GM12878 (cell line): Measurements from ENCODE around the gene APBA3. TPM values are rescaled to one million over a fixed set of nuclear protein-coding genes. Genes with fewer than 3 reads are reported as not detected.

Experiments used
- ATAC-seq: fragments of 200-7000 bp; cut with Tn5 transposase; 3 replicates; pipeline ENCODE4 v1.9.1; 2020; ENCODE audit warnings: mild to moderate bottlenecking, moderate library complexity
- BruUV-seq: library from RNA; stranded (reverse); fragments of 400-500 nt; replicated peaks from 2 replicates; lab custom pipeline; 2021; lab: Mats Ljungman, UMichigan
- CTCF ChIA-PET: fragments of 300-600 bp; sonication (Branson Sonifier 250); formaldehyde crosslinking; extraction: SDS; loops from one replicate; lab custom pipeline; 2021; ENCODE audit warnings: inconsistent platforms; lab: Yijun Ruan, JAX
- POLR2A ChIA-PET: fragments of 350-600 bp; formaldehyde crosslinking; extraction: SDS; loops from one replicate; lab custom pipeline; 2021; ENCODE audit warnings: inconsistent platforms; lab: Charles Lee
- RAD21 ChIA-PET: fragments of 300-600 bp; sonication (Branson Sonifier 250); formaldehyde crosslinking; loops from one replicate; lab custom pipeline; 2023; ENCODE audit warnings: antibody characterized with exemption; ENCODE audit not compliant: unreplicated experiment; lab: Charles Lee
- SMC1A ChIA-PET: fragments of 300-600 bp; sonication (Branson Sonifier 250); formaldehyde crosslinking; loops from one replicate; lab custom pipeline; 2023; ENCODE audit not compliant: unreplicated experiment, uncharacterized antibody; lab: Charles Lee
- DNase-seq: peaks from one replicate; pipeline ENCODE4 v3.0.0-alpha.2; 2011; ENCODE audit warnings: low read depth, low spot score
- FAIRE-seq: peaks from 3 replicates; lab custom pipeline; 2011; peaks lifted over from hg19 to GRCh38; lab: Jason Lieb, UNC
- H2AFZ ChIP-seq: 2 replicates; pipeline ENCODE4 v1.6.0; 2011; ENCODE audit warnings: low read depth, low read length, control low read depth; ENCODE audit not compliant: control insufficient read depth
- H3K27ac ChIP-seq: 2 replicates; pipeline ENCODE4 v1.5.1; 2011; ENCODE audit warnings: control low read depth; ENCODE audit not compliant: control insufficient read depth, insufficient read depth
- H3K27me3 ChIP-seq, 2 experiments: replicated peaks in 1 of 2; 2 replicates each; pipeline versions ENCODE4 v1.6.0 to v1.6.1; 2011; ENCODE audit warnings: low read length in 1 of 2; ENCODE audit not compliant: control insufficient read depth in 2 of 2, insufficient read depth in 2 of 2
- H3K36me3 ChIP-seq, 2 experiments: 2 replicates each; pipeline ENCODE4 v1.5.1; 2011; ENCODE audit warnings: low read length in 1 of 2; ENCODE audit not compliant: control insufficient read depth in 2 of 2, insufficient read depth in 2 of 2
- H3K4me1 ChIP-seq: 2 replicates; pipeline ENCODE4 v1.6.1; 2011; ENCODE audit warnings: mild to moderate bottlenecking, low read length, moderate library complexity, mixed read lengths; ENCODE audit not compliant: control insufficient read depth, insufficient read depth
- H3K4me2 ChIP-seq: 2 replicates; pipeline ENCODE4 v1.6.0; 2011; ENCODE audit warnings: control low read depth; ENCODE audit not compliant: control insufficient read depth, insufficient read depth
- H3K4me3 ChIP-seq: fragments of 200-600 bp; sonication (generic); 2 replicates; pipeline ENCODE4 v1.5.1; 2016
- H3K79me2 ChIP-seq: 2 replicates; pipeline ENCODE4 v1.6.0; 2011; ENCODE audit warnings: low read length; ENCODE audit not compliant: control insufficient read depth, insufficient read depth
- H3K9ac ChIP-seq: 2 replicates; pipeline ENCODE4 v1.8.0; 2011; ENCODE audit warnings: low read length, control low read depth, mixed read lengths; ENCODE audit not compliant: control insufficient read depth, insufficient read depth
- H3K9me3 ChIP-seq: replicated peaks from 3 replicates; pipeline ENCODE4 v1.5.1; 2011; ENCODE audit warnings: mild to moderate bottlenecking, low read length; ENCODE audit not compliant: control insufficient read depth, insufficient read depth
- H4K20me1 ChIP-seq: 2 replicates; pipeline ENCODE4 v1.6.0; 2011; ENCODE audit not compliant: control insufficient read depth, insufficient read depth
- EP300 ChIP-seq, 2 experiments: fragments of 150-350 bp in 1 of 2; IDR thresholded peaks; 2 replicates each; pipeline ENCODE4 v1.6.1; 2011 to 2012; ENCODE audit warnings: low read depth in 2 of 2, low read length in 2 of 2, borderline replicate concordance in 1 of 2, improper control_type of control experiment in 1 of 2, inconsistent platforms in 1 of 2; ENCODE audit not compliant: control insufficient read depth in 1 of 2
- JUNB ChIP-seq: IDR thresholded peaks from 2 replicates; pipeline ENCODE4 v1.6.1; 2016; ENCODE audit warnings: antibody characterized with exemption, mild to moderate bottlenecking
- NFIC ChIP-seq: IDR thresholded peaks from 2 replicates; pipeline ENCODE4 v1.6.1; 2012; ENCODE audit warnings: low read depth, mild to moderate bottlenecking, inconsistent platforms, low read length, moderate library complexity
- RELA ChIP-seq: fragments of 450-650 bp; IDR thresholded peaks from 2 replicates; pipeline ENCODE4 v1.8.0; 2014; ENCODE audit warnings: borderline replicate concordance; ENCODE audit not compliant: partially characterized antibody
- TCF12 ChIP-seq: IDR thresholded peaks from 2 replicates; pipeline ENCODE4 v1.6.1; 2011; ENCODE audit warnings: low read depth, mild to moderate bottlenecking, low read length
- WGBS: methylation state at CpG from one replicate; pipeline ENCODE4 v1.1.6; 2016; ENCODE audit warnings: low lambda C conversion rate; ENCODE audit not compliant: insufficient replicate concordance, insufficient coverage; ENCODE audit errors: missing lambda C conversion rate; 5-methylcytosine and 5-hydroxymethylcytosine counted together
- in situ Hi-C: fragments of 300-500 bp; cut with MboI; formaldehyde crosslinking; loops from 9 replicates; pipeline ENCODE4 v1.14.3; 2018; ENCODE audit warnings: mixed read lengths
- intact Hi-C: fragments of 100-400 bp; cut with micrococcal nuclease; formaldehyde crosslinking; loops from one replicate; pipeline ENCODE4 v1.14.2; 2022; ENCODE audit not compliant: unreplicated experiment
- polyA plus RNA-seq, 11 experiments: library from polyadenylated mRNA; depleted of rRNA in 4 of 11; unstranded in 6 of 11; stranded (reverse) in 5 of 11; fragments of >200 nt; fragmentation: Nextera tagmentation in 4 of 11; fragmentation: Illumina TruSeq in 1 of 11; extraction: Ambion mirVana in 4 of 11; extraction: Trizol in 1 of 11; gene quantifications; 1 replicate in 1 of 11; 2 replicates in 10 of 11; pipeline versions ENCODE4 v1.2.1 to v1.2.3, GENCODE V29; 2011 to 2016; ENCODE audit warnings: inconsistent platforms in 2 of 11, missing spikeins in 2 of 11, low read depth in 1 of 11
- total RNA-seq, 4 experiments: library from RNA; depleted of rRNA in 3 of 4; stranded (reverse); fragments of >200 nt in 3 of 4; fragmentation: Illumina TruSeq in 1 of 4; extraction: Trizol in 1 of 4; gene quantifications; 2 replicates each; pipeline versions ENCODE4 v1.2.1 to v1.2.3, GENCODE V29; 2013 to 2021
- TF ChIP-seq, protein P1 (sequence below): fragments of 450-650 bp; IDR thresholded peaks from 2 replicates; pipeline ENCODE4 v1.6.1; 2017; ENCODE audit warnings: borderline replicate concordance
- TF ChIP-seq, protein P2 (sequence below): fragments of 450-650 bp; formaldehyde crosslinking; IDR thresholded peaks from 2 replicates; pipeline ENCODE4 v1.4.0; 2020; ENCODE audit warnings: mild to moderate bottlenecking, moderate library complexity
- TF ChIP-seq, protein P3 (sequence below): IDR thresholded peaks from 2 replicates; pipeline ENCODE4 v1.6.1; 2011; ENCODE audit warnings: borderline replicate concordance, low read depth, mild to moderate bottlenecking, moderate library complexity, low read length; ENCODE audit not compliant: insufficient read depth, poor library complexity, severe bottlenecking

APBA3 gene
- total and polyA plus RNA-seq, 10 of the 15 experiments (the other 5 are each of a cell fraction or from before 2014, with no cell fraction given), result 0.31 to 36.4 (median 18.3) TPM

DNA sequence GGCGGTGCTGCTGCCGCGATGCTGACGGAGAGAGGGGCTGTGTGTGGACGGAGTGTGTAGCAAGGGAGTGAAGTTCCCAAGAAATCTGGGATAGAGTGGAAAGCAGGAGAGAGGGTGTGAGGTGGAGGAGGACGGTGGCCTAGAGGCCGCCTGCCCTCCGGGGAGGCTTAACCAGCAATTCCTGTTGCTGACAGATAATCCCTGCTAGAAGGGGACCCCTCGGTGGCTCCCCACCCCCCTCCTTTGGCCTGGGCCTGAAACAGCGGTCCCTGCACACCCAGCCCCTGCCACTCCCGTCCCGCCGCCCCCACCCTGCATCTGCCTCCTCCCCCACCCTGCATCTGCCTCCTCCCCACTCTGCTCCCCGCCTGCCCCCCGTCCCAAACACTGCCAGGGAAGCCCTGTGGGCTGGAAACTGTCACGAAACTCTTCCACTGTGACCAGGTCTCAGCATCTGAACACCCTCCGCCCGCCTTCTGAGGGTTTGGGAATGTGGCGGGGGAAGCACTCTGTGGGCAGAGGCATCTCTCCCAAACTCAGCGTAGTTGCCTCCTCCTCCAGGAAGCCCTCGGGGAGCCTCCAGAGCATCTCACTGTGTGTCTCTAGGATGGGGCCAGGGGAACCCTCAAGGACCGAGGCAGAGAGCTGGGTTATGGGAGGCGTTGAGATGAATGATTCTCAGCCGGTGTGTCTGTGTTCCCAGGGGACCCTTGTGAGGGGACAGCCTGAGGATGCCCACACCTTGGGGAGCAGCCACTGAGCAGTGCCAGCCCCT, 41.8 kb upstream of the APBA3 start:
- no peaks in the 10 kb centered on the region for H3K79me2 ChIP-seq
- ChIA-PET POLR2A (no interaction called here), SMC1A (no interaction called here), CTCF (no interaction called here), RAD21 (no interaction called here)
- no peaks in the 10 kb centered on the region for H3K36me3 ChIP-seq
- BruUV-seq, result no TSS peak
- no peak for ATAC-seq
- H3K27me3 ChIP-seq, result peaks cover 2 to 4% of the 10 kb centered on the region in 2 experiments; a peak in 3 of 4 replicates
- 0 out of 2 replicates have a peak, but pooled peaks cover 4% of the 10 kb centered on the region for H3K4me1 ChIP-seq
- FAIRE-seq, result no peak
- DNase-seq, result no peak
- TF ChIP-seq EP300 (IDR thresholded peaks at IDR 0.05; ENCODE audit: borderline replicate concordance in 1 of 2, control insufficient read depth in 1 of 2, low read depth in 2 of 2, low read length in 2 of 2) (no peak), JUNB (no peak), NFIC (no peak), TCF12 (no peak), RELA (no peak)
- TF ChIP-seq, protein P1, sequence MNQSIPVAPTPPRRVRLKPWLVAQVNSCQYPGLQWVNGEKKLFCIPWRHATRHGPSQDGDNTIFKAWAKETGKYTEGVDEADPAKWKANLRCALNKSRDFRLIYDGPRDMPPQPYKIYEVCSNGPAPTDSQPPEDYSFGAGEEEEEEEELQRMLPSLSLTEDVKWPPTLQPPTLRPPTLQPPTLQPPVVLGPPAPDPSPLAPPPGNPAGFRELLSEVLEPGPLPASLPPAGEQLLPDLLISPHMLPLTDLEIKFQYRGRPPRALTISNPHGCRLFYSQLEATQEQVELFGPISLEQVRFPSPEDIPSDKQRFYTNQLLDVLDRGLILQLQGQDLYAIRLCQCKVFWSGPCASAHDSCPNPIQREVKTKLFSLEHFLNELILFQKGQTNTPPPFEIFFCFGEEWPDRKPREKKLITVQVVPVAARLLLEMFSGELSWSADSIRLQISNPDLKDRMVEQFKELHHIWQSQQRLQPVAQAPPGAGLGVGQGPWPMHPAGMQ, result no peak
- TF ChIP-seq, protein P2, sequence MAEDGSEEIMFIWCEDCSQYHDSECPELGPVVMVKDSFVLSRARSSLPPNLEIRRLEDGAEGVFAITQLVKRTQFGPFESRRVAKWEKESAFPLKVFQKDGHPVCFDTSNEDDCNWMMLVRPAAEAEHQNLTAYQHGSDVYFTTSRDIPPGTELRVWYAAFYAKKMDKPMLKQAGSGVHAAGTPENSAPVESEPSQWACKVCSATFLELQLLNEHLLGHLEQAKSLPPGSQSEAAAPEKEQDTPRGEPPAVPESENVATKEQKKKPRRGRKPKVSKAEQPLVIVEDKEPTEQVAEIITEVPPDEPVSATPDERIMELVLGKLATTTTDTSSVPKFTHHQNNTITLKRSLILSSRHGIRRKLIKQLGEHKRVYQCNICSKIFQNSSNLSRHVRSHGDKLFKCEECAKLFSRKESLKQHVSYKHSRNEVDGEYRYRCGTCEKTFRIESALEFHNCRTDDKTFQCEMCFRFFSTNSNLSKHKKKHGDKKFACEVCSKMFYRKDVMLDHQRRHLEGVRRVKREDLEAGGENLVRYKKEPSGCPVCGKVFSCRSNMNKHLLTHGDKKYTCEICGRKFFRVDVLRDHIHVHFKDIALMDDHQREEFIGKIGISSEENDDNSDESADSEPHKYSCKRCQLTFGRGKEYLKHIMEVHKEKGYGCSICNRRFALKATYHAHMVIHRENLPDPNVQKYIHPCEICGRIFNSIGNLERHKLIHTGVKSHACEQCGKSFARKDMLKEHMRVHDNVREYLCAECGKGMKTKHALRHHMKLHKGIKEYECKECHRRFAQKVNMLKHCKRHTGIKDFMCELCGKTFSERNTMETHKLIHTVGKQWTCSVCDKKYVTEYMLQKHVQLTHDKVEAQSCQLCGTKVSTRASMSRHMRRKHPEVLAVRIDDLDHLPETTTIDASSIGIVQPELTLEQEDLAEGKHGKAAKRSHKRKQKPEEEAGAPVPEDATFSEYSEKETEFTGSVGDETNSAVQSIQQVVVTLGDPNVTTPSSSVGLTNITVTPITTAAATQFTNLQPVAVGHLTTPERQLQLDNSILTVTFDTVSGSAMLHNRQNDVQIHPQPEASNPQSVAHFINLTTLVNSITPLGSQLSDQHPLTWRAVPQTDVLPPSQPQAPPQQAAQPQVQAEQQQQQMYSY (CRISPR knock-in tag), result no peak
- TF ChIP-seq, protein P3, sequence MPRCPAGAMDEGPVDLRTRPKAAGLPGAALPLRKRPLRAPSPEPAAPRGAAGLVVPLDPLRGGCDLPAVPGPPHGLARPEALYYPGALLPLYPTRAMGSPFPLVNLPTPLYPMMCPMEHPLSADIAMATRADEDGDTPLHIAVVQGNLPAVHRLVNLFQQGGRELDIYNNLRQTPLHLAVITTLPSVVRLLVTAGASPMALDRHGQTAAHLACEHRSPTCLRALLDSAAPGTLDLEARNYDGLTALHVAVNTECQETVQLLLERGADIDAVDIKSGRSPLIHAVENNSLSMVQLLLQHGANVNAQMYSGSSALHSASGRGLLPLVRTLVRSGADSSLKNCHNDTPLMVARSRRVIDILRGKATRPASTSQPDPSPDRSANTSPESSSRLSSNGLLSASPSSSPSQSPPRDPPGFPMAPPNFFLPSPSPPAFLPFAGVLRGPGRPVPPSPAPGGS, result no peak
- in situ Hi-C loops, result no loop called here
- H3K9ac ChIP-seq, result no peak overlapping the region
- H3K4me2 ChIP-seq, result no peak overlapping the region
- WGBS, result 62% methylated on average over 14 of the region's 24 CpGs
- H4K20me1 ChIP-seq, result no peaks in the 10 kb centered on the region
- no peak overlapping the region for H3K27ac ChIP-seq
- H3K9me3 ChIP-seq, result no peaks in the 10 kb centered on the region; the same call in 2 of the 3 replicates
- no peak overlapping the region for H3K4me3 ChIP-seq
- intact Hi-C loops, result no loop called here
- no peak overlapping the region for H2AFZ ChIP-seq
